HG02884 (cell line): ENCODE measurements around the gene UBAC2.

Experiments
- ATAC-seq: cut with Tn5 transposase; IDR thresholded peaks from one replicate; pipeline ENCODE4 v1.9.1; 2021; ENCODE audit warnings: mild to moderate bottlenecking, moderate library complexity; ENCODE audit not compliant: unreplicated experiment

Gene UBAC2

GRCh38 chr13:99422586-99423220 lies 222.0 kb downstream of the UBAC2 start:
- ATAC-seq = no peak

GRCh38 chr13:99425485-99426341 lies 225.1 kb downstream of the UBAC2 start:
- ATAC-seq = peak; percentile 62

DNA sequence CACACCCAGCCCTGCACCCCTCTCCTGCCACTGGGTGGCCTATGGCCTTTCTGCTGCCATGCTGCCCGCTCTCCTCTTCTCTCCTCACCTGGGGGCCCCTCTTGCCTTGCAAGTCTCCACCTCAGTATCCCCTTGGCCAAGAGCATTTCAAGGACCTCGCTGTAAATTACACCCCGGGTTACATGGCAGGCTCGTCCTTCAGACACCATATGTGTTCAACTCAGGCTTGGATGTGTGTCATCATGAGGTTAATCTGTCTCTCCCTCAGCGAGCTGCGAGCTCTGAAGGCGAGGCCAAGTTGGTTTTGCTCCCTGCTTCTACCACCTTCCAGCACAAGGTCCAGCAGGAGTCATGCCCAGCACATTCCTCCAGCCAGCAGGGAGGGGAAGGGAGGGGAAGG lies 225.8 kb downstream of the UBAC2 start:
- no peak for ATAC-seq

DNA sequence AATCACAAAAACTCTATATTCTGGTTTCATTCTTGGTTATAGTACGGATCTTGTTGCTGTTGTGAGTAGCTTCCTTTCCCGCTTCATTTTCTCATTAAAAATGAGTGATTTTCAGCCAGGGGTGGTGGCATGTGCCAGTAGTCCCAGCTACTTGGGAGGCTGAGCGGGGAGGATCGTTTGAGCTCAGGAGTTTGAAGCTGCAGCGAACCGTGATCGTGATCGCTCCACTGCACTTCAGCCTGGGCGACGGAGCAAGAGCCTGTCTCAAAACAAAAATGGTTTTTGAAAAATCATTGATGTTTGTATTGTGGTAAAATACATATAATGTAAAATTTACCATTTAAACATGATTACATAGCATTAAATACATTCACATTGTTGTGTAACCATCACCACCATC lies 229.0 kb downstream of the UBAC2 start:
- no peak for ATAC-seq

GRCh38 chr13:99431927-99432608 lies 231.4 kb downstream of the UBAC2 start:
- peak; percentile 21 for ATAC-seq

DNA sequence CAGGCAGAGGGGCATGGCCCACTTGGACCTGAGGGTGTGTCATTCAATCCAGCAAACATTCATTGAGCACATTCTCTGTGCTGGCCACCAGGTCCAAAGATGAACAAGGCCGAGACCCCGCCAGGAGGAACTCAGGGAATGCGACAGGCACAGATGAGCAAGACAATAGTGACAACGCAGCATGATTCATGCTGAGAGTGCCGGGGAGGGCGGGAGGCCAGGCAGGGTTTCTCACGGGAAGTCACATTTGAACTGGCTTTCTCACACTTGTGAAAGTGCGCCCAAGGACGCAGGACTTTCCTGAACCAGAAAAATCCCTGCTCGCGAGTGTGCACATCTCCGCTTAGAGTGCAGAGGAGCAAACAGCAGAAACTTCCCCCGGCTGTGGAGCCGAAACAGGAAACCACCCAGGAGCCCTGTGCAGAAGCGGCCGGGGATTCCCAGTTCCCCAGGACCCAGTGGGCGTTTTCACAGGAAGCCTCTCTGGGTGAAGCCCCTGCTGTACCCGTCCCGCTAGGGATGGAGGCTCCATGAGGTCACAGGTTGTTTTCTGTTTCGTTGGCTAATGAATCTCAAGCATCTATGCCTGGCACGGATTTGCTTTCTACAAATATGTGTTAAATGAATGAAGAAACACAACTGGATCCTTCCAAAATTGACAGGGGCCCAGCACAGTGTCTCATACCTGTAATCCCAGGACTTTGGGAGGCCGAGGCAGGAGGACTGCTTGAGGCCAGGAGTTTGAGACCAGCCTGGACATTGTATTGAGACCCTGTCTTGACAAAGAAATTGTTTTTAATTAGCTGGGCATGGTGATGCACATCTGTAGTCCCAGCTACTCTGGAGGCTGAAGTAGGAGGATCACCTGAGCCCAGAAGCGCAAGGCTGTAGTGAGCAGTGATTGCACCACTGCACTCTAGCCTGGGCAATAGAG lies 232.2 kb downstream of the UBAC2 start:
- ATAC-seq = peak; percentile 51

DNA sequence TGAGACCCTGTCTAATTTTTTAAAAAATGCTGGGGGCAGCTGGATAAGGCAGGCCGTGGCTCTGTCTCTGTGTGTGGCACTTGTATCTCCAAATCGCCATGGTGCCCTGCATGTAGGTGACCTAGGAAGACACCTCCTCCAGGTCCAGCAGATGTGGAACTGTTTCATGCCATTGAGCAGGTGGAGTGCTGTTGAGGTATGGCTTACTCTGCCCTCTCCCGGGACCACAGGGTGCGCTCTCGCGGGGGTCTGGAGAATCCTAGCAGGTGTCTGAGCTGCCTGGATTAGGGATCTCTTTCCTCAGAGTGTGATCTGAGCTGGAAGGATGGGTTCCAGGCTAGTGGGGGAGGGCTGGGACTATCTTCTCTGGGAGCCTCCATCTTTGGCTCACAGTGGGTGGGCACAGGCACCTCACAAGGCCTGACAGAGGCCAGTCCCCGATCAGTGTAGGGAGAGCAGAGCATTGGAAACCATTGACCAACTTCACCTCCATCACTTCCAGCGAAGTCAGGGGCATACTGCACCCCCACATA lies 233.0 kb downstream of the UBAC2 start:
- ATAC-seq = no peak

GRCh38 chr13:99434258-99434788 lies 233.7 kb downstream of the UBAC2 start:
- ATAC-seq = no peak

- ATAC-seq = no peak
Measured at GRCh38 chr13:99435116-99435515, 234.5 kb downstream of the UBAC2 start.

DNA sequence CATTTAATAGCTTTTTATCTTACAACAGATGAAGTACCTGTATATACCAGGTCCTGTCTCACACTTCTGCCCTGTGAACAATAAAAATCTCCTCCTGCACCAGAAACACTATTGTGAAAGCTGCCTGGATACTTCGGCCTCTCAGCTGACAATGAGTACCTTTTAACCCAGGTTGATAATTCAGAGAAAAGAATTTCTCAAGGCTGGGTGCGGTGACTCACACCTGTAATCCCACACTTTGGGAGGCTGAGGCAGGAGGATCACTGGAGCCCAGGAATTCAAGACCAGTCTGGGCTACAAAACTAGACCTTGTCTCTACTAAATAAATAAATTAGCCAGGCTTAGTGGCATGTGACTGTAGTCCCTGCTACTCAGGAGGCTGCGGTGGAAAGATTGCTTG lies 235.3 kb downstream of the UBAC2 start:
- no peak for ATAC-seq
